ENCODE results near the gene CEP44. TPM values are rescaled to one million over a fixed set of nuclear protein-coding genes. Genes with fewer than 3 reads are reported as not detected.

The CEP44 gene
- total RNA-seq, 1 donor from 2014 or later: 18.3 TPM

Other genes starting within 250 kb of the CEP44 start
- 28.3 TPM for gene FBXO8, start 244 bp upstream of the CEP44 start, total RNA-seq
- 527 TPM for gene HPGD, start 238.6 kb downstream of the CEP44 start, total RNA-seq

All from ureter (tissue), 1 donor.